ENCODE data around the gene LIPA.
A peak's percentile ranks its signal among the peaks of the same experiment; 100 is the strongest.
"Not testable (repeated sequence)": the region's sequence is repeated elsewhere in the genome, so short reads cannot be mapped to it uniquely, and the experiment has no call there.

LIPA gene

DNA sequence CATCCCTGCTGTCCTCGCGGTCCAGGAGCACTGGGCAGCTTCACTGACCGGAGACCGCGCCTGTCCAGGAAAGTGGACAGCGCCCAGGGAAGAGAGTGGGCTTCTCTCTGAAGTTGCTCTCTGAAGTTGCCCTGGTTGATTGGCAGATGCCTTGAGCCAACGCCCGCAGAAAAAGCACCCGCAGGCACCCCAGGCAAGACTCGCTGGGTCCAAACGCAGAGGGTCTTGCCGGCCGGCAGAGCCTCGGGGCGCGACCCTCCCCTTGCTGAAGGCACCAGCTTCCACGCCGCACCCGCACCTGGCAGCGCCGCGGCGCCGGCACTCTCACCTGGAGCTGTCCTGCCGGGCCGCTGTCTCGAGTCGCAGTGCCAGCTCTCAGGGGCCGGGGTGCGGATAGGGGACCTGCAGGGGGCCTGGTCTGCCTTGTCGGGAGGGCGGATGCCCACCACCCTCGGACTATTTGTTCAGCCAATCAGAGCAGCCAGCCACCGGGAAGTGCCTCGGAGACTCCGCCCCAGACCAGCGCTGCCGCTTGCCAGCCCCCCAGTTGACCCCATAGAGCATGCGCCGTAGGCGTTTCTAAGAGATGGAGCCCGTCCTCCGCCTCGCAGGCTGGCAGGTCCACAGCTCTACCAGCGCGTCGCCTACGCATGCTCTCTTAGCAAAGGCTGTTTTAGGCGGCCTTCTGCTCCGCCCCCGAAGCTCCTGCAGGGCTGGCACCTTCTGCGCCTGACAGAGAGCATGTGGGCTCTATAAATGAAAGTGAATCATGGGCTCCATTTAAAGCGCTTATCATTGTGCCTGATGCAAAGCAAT, at the start of gene LIPA:
Gene LIPA (minus strand): TSS at position 367 of the 816 bp plus-strand sequence. CDS start 4,127 bp downstream, outside the sequence.
- DNase-seq: peak; percentile 86 to 95

DNA sequence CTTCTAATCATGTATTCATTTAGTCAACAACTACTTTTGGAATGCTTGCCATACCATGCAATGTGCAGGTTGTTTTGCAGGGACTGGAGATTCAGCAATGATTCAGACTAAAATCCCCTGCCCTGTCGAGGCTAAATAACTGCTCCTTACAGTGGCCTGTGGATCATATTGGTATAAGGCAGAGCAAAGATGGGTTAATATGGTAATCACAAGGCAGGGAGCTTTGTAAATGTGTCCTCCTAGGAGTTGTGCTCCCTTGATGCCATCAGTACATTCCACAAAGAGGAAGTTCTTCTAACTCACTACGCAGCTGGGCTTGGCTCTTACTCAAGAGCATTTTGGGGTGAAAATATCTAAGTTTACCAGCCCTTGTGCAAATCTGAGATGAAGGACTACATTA, 49.7 kb upstream of the LIPA start:
- DNase-seq: peak in 1 of 2 experiments; percentile 27

- no peak for DNase-seq
These were observed 47.5 kb upstream of the LIPA start for GRCh38 chr10:89299031-89299430.

DNA sequence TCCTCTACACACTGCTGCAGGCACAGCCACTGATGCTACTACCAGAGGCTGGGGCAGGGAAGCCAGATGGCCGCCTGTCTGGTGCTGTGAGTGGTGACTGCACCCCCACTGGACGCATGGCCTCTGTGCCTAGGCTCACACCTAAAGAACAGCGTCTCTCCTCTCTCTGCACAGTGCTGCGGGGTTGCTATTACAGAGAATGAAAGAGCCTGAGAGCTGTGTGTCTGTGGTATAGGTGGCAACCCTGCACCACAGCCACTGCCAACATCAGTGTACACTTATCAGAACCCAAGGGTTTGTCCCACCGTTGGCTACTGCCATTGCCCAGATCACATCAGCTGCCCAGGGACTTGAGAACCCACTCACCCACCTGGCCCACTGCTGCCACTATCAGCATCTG, 46.2 kb upstream of the LIPA start:
- no peak for DNase-seq

DNA sequence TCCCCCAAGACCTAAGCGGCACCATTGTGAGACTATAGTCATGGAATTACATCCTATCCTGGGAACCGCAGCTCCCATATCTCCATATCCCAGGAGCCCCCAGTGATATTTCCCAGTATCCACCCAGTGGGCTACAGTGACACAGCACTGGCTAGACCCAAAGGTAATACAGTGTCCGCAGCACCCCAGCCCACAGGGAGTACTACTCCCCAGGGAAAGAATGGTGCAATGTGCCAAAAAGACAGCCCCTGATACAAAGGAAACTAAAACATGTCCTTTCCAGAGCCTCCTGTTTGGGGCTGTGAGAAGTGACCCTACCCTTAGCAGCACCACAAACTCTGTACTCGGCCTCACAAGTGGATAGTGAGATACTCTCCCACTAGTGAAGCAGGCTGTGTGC, 45.8 kb upstream of the LIPA start:
- no peak for DNase-seq

DNA sequence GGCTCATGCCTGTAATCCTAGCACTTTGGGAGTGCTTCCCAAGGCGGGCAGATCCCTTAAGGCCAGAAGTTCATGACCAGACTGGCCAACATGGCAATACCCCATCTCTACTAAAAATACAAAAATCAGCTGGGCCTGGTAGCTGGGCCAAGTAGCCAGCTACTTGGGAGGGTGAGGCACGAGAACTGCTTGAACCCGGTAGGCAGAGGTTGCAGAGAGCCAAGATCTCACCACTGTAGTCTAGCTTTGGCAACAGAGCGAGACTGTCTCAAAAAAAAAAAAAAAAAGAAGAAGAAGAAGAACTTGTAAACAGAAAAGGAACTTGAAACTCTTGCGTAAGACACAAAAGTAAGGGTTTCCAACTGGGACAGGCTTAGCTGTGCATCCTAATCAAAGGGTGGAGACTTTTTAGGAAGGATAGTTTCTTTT, 44.7 kb upstream of the LIPA start:
- no peak for DNase-seq

GRCh38 chr10:89295597-89295996, 44.0 kb upstream of the LIPA start:
- DNase-seq: no peak

- no peak for DNase-seq
These were observed 43.2 kb upstream of the LIPA start for GRCh38 chr10:89294721-89295239.

GRCh38 chr10:89285303-89285702, 33.7 kb upstream of the LIPA start:
- not testable (repeated sequence) for DNase-seq

DNA sequence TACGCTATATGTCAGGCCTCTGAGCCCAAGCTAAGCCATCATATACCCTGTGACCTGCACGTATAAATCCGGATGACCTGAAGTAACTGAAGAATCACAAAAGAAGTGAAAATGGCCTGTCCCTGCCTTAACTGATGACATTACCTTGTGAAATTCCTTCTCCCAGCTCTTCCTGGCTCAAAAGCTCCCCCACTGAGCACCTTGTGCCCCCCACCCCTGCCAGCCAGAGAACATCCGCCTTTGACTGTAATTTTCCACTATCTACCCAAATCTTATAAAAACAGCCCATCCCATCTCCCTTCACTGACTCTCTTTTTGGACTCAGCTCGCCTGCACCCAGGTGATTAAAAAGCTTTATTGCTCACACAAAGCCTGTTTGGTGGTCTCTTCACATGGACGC, 33.1 kb upstream of the LIPA start:
- DNase-seq: not testable (repeated sequence)

- no peak for DNase-seq
These were observed 32.4 kb upstream of the LIPA start for GRCh38 chr10:89283936-89284475.

GRCh38 chr10:89283025-89283935, 31.7 kb upstream of the LIPA start:
- no peak for DNase-seq

- DNase-seq: no peak
These were observed 30.2 kb upstream of the LIPA start for GRCh38 chr10:89281606-89282395.

GRCh38 chr10:89280508-89280907, 28.9 kb upstream of the LIPA start:
- no peak for DNase-seq

GRCh38 chr10:89279421-89279869, 27.9 kb upstream of the LIPA start:
- peak in 1 of 2 experiments; percentile 54 for DNase-seq

DNA sequence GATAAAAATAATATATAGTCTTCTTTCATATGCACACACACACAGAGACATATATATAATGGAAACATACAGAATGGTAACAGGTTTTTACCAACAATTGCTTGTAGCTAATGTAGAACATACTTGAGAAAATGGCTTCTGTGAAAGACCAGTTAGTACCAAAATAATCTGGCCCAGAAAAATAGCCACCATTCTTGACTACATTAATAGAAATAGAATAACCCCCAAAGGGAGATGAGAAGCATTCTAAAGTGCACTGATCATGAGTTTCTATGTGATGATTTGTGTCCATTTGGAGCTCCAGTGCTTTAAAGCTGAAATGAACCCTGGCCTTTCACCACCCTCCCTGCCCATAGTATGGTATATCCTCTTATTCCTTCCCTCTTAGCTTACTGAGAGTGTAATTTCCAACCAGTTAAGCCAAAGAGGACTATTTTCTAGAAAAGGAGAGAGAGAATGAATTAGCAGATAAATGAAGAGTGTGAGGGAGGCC, 27.4 kb upstream of the LIPA start:
- DNase-seq: no peak

GRCh38 chr10:89278034-89278535, 26.5 kb upstream of the LIPA start:
- peak; percentile 21 to 85 for DNase-seq

DNA sequence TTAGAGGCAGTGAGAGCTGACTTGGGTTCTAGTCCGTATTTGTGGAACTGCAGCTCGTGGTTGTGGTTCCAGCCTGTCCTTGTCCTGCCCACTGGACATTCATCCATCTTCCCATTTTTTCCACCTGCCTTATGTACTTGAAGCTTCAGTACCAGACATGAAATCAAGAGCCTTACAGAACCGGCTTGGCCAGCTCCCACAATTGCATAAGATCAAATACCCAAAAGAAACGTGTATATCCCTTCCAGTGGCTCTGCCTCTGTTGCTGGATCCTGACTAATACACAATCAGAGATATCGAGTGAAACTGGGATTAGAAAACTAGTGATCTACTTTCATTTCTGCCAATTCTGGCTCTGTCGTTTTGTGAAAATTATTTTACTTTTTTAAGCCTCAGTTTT, 23.8 kb upstream of the LIPA start:
- DNase-seq: no peak

DNA sequence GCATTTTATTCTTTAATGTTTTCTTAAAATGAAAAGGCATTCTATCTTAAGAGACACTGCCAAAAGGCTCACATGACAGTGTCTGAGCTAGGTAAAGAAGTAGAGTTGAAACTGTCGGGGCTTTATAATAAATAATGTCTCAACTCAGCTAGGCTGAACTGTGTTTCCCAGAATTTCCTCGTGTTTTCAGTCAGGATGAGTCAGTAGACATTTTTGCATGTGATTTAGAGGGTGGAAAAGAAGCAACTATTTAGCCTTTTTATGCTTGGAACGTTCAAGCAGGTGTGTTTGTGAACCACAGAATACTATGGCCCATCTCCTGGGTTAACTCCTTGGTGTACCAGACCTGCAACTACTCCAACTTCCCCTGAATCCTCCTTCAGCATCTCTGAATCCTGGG, 23.4 kb upstream of the LIPA start:
- no peak for DNase-seq

DNA sequence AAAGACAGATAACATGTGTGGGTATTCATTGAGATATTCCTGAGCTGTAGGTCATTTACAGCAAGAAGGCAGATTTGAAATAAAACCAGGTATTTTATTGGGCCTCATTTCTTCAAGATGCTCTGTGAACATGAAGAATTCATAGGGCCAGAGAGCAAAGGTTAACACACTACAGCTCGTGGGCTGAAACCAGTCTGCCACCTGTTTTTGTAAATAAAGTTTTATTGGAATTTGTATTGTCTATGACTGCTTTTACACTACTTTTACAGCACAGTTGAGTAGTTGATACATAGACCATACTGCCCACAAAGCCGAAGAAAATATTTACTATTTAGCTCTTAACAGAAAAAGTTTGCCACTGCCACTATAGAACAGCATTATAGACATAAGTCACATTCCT, 22.1 kb upstream of the LIPA start:
- DNase-seq: no peak

- DNase-seq: no peak
These were observed 20.0 kb upstream of the LIPA start for GRCh38 chr10:89271532-89271931.

- DNase-seq: no peak
These were observed 18.5 kb upstream of the LIPA start for GRCh38 chr10:89270153-89270483.

Data from SW 1271 (cell line).